ENCODE results near the gene ICAM3. TPM values are rescaled to one million over a fixed set of nuclear protein-coding genes. Genes with fewer than 3 reads are reported as not detected.

Gene ICAM3
- total RNA-seq, 1 donor from 2014 or later, result 15.3 TPM

DNA sequence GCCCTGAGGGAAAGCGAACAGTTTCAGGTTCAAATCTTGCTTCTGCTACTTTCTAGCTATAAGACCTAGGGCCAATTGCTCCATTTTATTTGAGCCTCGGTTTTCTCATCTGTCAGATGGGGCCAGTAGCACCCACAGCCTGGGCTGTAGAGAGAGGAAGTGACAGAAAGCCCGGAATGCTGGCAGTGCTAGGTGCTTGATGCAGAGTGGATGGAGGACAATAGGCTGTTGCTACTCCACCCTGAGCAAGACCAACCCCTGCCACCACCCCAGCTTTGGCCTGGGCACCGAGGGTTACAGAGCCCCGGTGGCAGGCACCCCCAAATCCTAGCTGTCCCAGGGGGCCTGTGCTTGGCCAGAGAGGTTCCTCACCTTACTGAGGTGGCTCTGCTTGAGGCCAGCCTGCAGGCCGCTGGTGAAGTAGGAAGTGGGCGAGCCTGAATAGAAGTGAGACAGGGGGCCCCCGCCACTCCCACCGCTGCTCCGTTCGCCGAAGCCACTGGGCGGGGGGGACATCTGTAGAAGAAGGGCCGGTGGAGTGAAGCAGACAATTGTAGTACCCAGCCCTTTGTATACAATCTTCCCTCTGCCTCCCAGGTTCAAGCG, 21.5 kb downstream of the ICAM3 start:
- no peak overlapping the region for H3K4me3 Mint-ChIP-seq (ENCODE audit: unreplicated experiment)
- H3K4me1 Mint-ChIP-seq (ENCODE audit: low read depth), result peaks cover 15% of the 10 kb centered on the region
- no peaks in the 10 kb centered on the region for H3K27me3 Mint-ChIP-seq (ENCODE audit: low read depth)
- peaks cover 13% of the 10 kb centered on the region for H3K36me3 Mint-ChIP-seq (ENCODE audit: low read depth)
- H3K27ac Mint-ChIP-seq (ENCODE audit: unreplicated experiment), result no peak overlapping the region
- no peak for DNase-seq (ENCODE audit: low spot score)
- H3K9me3 Mint-ChIP-seq (ENCODE audit: low read depth), result no peaks in the 10 kb centered on the region
- no peak for TF ChIP-seq CTCF (IDR thresholded peaks at IDR 0.05)

DNA sequence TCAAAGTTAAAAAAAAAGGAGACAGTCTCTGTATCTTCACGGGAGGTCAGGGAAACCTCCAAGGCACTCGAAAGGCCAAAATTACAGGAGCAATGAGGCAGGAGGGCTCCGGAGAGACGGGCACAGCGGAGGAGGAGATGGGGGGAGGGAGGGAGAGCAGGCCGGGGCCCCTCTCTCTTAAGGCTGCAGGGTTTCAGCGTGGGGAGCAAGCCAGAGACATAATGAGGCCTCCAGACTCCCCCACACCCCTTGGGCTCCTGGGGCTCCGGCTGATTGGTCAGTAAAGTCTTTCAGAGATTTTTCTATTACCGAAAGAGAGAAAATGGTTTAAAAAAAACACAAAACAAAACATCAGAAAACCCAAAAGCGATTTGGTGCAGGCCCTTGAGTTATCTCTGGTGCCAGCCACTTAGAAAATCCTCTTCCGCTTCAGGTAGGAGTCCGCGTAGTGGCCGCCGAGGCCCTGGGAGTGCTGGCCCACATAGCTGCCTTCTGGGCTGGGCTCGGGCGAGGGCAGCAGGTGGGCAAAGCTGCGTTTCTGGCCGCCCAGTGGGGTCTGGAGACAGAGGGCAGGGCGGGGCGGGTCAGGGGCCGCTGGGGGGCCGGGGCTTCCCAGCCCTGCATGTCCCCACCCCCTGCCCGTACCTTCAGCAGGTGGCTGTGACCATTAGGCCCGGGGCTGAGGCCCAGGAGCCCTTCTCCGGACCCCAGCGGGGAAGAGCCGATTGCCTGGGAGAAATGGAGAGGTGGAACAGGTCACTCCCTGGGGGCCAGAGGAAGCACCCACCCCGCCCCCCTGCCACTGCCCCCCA, 22.2 kb downstream of the ICAM3 start:
- Mint-ChIP-seq H3K36me3 (ENCODE audit: low read depth) (peaks cover 13% of the 10 kb centered on the region), H3K4me1 (ENCODE audit: low read depth) (peaks cover 15% of the 10 kb centered on the region), H3K4me3 (ENCODE audit: unreplicated experiment) (no peak overlapping the region), H3K9me3 (ENCODE audit: low read depth) (no peaks in the 10 kb centered on the region), H3K27me3 (ENCODE audit: low read depth) (no peaks in the 10 kb centered on the region), H3K27ac (ENCODE audit: unreplicated experiment) (no peak overlapping the region)
- TF ChIP-seq CTCF (IDR thresholded peaks at IDR 0.05), result no peak
- DNase-seq (ENCODE audit: low spot score), result no peak

- H3K36me3 Mint-ChIP-seq (ENCODE audit: low read depth), result peaks cover 7% of the 10 kb centered on the region
These were observed 23.0 kb downstream of the ICAM3 start for GRCh38 chr19:10316229-10317044.

DNA sequence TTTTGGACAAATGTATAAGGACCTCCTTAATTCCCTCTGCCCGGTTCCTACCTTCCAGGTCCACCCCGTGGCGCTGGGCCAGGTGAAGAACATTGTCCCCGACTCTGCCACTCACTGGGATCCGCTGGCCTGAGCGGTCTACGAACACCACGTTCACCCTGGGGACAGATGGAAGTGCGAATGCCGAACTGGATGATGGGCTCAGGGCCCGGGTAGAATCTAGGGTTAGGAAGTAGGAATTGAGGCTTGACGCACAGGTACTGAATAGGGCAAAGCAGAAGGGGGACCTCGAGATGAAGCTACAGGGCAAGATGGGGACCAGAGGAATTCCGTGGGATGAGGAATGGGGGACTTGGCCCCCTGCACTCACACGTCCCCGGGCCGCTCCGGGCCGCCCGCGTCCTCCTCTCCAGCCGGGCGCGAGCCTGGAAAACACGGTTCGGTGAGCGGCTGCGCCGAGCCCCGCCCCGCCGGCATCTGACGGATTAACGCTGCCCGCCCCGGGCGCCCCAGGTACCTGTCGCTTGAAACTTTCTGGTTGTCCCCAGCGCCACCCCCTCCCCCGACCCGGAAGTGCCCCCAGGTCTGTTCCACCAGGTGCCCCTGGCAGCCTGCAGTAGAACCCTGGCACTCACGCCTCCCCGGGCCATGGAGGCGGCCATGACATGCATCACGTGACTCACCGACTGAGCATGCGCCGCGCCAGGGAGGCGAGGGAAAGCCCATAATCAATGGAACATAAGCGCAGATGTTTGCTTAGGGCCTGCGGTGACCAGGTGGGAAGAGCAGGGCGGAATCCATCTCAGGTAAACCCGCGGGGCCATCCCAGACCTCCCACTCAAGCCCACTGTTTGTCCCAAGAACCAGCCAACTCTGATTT, 23.8 kb downstream of the ICAM3 start, which contains the start of gene FDX2:
Gene FDX2 (minus strand): TSS at position 681 of the 880 bp plus-strand sequence. CDS start 19 bp downstream, at position 662.
- DNase-seq (ENCODE audit: low spot score), result no peak
- Mint-ChIP-seq H3K27me3 (ENCODE audit: low read depth) (no peaks in the 10 kb centered on the region), H3K36me3 (ENCODE audit: low read depth) (peaks cover 7% of the 10 kb centered on the region), H3K9me3 (ENCODE audit: low read depth) (no peaks in the 10 kb centered on the region), H3K27ac (ENCODE audit: unreplicated experiment) (peak within 1 kb of the TSS; percentile 93), H3K4me1 (ENCODE audit: low read depth) (peaks cover 15% of the 10 kb centered on the region), H3K4me3 (ENCODE audit: unreplicated experiment) (peak within 1 kb of the TSS; percentile 93)
- no peak for TF ChIP-seq CTCF (IDR thresholded peaks at IDR 0.05)

More at GRCh38 chr19:10316229-10317044, 23.0 kb downstream of the ICAM3 start:
- Mint-ChIP-seq H3K27me3 (ENCODE audit: low read depth) (no peaks in the 10 kb centered on the region), H3K27ac (ENCODE audit: unreplicated experiment) (peak overlapping the region; percentile 93), H3K4me3 (ENCODE audit: unreplicated experiment) (peak overlapping the region; percentile 93), H3K9me3 (ENCODE audit: low read depth) (no peaks in the 10 kb centered on the region), H3K4me1 (ENCODE audit: low read depth) (peaks cover 15% of the 10 kb centered on the region)
- TF ChIP-seq CTCF (IDR thresholded peaks at IDR 0.05), result no peak
- no peak for DNase-seq (ENCODE audit: low spot score)

All from chondrocyte (in vitro differentiated cells).